Melanocyte of skin (primary cell): ENCODE data around the gene ATP2B2. TPM values are rescaled to one million over a fixed set of nuclear protein-coding genes. Genes with fewer than 3 reads are reported as not detected.

Experiments used
- small RNA-seq, 2 donors: library from RNA; depleted of rRNA; stranded (forward); fragments of <200 nt; gene quantifications; one replicate each; pipeline ENCODE3, GENCODE V24; 2012
- total RNA-seq, 2 donors: library from RNA; depleted of rRNA; stranded (reverse); fragments of >200 nt; gene quantifications; 2 replicates each; pipeline ENCODE4 v1.2.3, GENCODE V29; 2012

Gene ATP2B2
- not detected for total RNA-seq

DNA sequence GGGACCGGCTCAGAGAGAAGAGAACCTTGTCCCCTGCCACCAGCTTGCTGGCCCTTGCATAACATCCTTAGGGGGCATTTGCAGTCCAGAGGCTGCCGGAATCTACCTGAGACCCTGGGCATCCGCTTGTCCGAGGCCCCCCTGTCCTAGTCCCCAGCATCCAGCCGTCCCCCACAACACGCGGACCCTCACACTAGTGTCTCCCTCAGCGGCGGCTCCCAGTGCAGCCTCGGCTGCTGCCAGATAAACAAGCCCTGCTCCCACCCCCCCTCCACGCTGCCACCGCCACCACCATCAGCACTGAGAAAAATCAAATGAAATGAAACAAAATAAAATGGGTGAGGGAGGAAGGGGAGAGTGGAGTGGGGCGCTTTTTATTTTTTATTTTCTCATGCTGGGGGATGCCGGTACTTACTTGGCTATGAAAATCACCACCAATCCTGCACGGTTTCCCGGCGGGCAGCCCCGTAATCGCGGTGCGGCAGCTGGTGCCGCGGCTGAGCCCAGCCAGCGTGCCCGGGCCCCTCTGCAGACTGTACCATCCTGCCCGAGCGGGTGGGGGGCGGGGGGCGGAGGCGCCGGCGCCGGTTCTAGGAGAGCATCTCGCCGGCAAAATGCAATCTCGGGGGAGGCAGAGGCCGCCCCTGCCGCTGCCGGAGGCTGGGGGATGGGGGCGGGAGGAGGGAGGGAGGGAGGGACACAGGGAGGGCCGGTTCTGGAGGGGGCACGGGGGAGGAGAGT lies at the start of gene ATP2B2:
Gene ATP2B2, minus strand, starts transcription at position 537 of the 741 bp plus-strand sequence. CDS start 56,043 bp downstream, outside the sequence.

DNA sequence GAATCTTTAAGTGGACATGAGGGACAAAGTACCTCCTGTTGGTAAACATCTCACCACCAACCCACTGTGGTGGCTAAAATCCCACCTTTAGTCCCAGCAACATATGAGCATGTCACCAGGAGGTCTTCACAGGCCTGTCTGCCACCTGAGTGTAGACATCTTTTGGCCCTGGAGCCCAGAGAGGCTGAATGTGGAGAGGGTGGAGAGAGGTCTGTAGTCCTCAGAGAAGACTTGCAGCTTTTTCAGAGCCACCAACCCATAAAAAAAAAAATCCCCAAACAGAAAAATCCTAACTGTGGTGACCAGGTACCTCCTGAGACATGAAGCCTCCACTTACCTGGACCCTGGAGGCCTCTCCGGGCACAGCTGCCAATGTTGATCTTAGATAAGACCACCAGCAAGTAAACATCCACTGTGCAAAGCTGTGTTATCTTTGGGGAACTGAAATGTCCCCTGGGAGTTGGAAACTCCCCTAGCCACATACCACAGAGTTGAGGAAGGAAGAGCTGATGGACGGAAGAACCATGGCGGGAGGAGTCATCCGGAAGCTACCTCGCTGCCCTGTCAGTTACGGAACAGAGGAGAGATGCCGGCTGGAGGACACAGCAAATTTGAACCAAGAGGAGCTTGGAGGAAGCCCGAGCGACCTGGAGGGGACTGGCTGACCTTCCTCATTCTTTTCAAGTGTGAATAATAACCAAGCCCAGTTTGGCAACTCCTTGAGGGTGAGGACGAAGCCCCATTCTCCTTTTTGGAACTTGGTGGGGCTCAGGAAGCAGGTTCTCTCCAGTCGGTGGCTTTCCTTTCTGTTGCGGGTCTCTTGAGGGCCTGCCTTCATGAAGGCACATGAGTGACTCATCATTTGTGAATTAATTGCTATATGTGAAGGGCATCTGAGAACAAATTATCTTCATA lies 212.6 kb downstream of the ATP2B2 start, which contains the start of gene GHRL:
Gene GHRL, minus strand, starts transcription at position 443 of the 915 bp plus-strand sequence. CDS start 2,767 bp downstream, outside the sequence.

Small RNAs within 50 kb of the gene (small RNA-seq; reads per million reads assigned to genes)
- 10.9 to 18.5 reads per million in 2 donors for gene MIR378B
- gene MIR885: 0 reads per million in 2 donors
- gene RF02126: 0 reads per million in 2 donors

Other genes with a start within 250 kb of the ATP2B2 start
- not detected for gene GHRL, start 212.6 kb downstream of the ATP2B2 start, total RNA-seq
- gene SEC13, start 184.5 kb downstream of the ATP2B2 start, total RNA-seq: 100 to 1,000 TPM in 1 of 2 donors, 10 to 100 TPM in 1; 91.9 to 163 TPM